Loucy (cell line): ENCODE data around the gene WBP2.

ENCODE experiments used
- H2AFZ ChIP-seq: fragments of 200-600 bp; sonication (generic); 2 replicates; pipeline ENCODE4 v1.6.0; 2016; ENCODE audit warnings: antibody characterized with exemption, mild to moderate bottlenecking, low read length, moderate library complexity
- H3F3A ChIP-seq: fragments of 200-600 bp; 2 replicates; pipeline ENCODE4 v1.6.0; 2016; ENCODE audit warnings: antibody characterized with exemption, low read depth, mild to moderate bottlenecking
- H3K27me3 ChIP-seq: fragments of 200-600 bp; sonication (generic); 2 replicates; pipeline ENCODE4 v1.6.1; 2014; ENCODE audit warnings: low read length, mild to moderate bottlenecking; ENCODE audit not compliant: insufficient read depth, poor library complexity, severe bottlenecking
- H3K36me3 ChIP-seq: fragments of 200-600 bp; sonication (generic); 2 replicates; pipeline ENCODE4 v1.6.1; 2016; ENCODE audit warnings: low read length; ENCODE audit not compliant: insufficient read depth
- H3K4me1 ChIP-seq: fragments of 200-600 bp; sonication (generic); 2 replicates; pipeline ENCODE4 v1.5.1; 2014; ENCODE audit warnings: low read length, mild to moderate bottlenecking; ENCODE audit not compliant: insufficient read depth, poor library complexity, severe bottlenecking
- H3K4me2 ChIP-seq: fragments of 200-600 bp; sonication (generic); 2 replicates; pipeline ENCODE4 v1.6.0; 2014; ENCODE audit warnings: antibody characterized with exemption, low read length, low read depth, mild to moderate bottlenecking; ENCODE audit not compliant: poor library complexity, severe bottlenecking
- H3K4me3 ChIP-seq: fragments of 200-600 bp; sonication (generic); 2 replicates; pipeline ENCODE4 v1.5.1; 2014; ENCODE audit warnings: low read length, mild to moderate bottlenecking, mixed read lengths; ENCODE audit not compliant: poor library complexity, severe bottlenecking
- H3K79me2 ChIP-seq: fragments of 200-600 bp; sonication (generic); 2 replicates; pipeline ENCODE4 v1.6.1; 2014; ENCODE audit warnings: low read length; ENCODE audit not compliant: insufficient read depth
- H3K9ac ChIP-seq: fragments of 200-600 bp; sonication (generic); 2 replicates; pipeline ENCODE4 v1.6.0; 2014; ENCODE audit warnings: mild to moderate bottlenecking, low read depth, low read length, moderate library complexity; ENCODE audit not compliant: poor library complexity, severe bottlenecking
- H3K9me2 ChIP-seq: fragments of 200-600 bp; sonication (generic); replicated peaks from 2 replicates; pipeline ENCODE4 v1.6.1; 2016; ENCODE audit warnings: low read depth, low read length, mixed read lengths
- H3K9me3 ChIP-seq: fragments of 200-600 bp; sonication (generic); 2 replicates; pipeline ENCODE4 v1.6.1; 2014; ENCODE audit warnings: mild to moderate bottlenecking, antibody characterized with exemption, low read length, low read depth; ENCODE audit not compliant: insufficient read depth
- H4K20me1 ChIP-seq: fragments of 200-600 bp; sonication (generic); 2 replicates; pipeline ENCODE4 v1.6.0; 2014; ENCODE audit warnings: antibody characterized with exemption, low read length, mild to moderate bottlenecking; ENCODE audit not compliant: insufficient read depth, poor library complexity, severe bottlenecking
- EZH2phosphoT487 ChIP-seq: fragments of 200-600 bp; IDR thresholded peaks from 2 replicates; pipeline ENCODE4 v1.6.1; 2018; ENCODE audit warnings: antibody characterized with exemption, mild to moderate bottlenecking, moderate library complexity, borderline replicate concordance
- TF ChIP-seq, protein P1 (sequence below): fragments of 200-600 bp; sonication (generic); conservative IDR thresholded peaks from 2 replicates; pipeline ENCODE4 v1.5.1; 2014; ENCODE audit warnings: mild to moderate bottlenecking, antibody characterized with exemption, low read length

WBP2 gene

DNA sequence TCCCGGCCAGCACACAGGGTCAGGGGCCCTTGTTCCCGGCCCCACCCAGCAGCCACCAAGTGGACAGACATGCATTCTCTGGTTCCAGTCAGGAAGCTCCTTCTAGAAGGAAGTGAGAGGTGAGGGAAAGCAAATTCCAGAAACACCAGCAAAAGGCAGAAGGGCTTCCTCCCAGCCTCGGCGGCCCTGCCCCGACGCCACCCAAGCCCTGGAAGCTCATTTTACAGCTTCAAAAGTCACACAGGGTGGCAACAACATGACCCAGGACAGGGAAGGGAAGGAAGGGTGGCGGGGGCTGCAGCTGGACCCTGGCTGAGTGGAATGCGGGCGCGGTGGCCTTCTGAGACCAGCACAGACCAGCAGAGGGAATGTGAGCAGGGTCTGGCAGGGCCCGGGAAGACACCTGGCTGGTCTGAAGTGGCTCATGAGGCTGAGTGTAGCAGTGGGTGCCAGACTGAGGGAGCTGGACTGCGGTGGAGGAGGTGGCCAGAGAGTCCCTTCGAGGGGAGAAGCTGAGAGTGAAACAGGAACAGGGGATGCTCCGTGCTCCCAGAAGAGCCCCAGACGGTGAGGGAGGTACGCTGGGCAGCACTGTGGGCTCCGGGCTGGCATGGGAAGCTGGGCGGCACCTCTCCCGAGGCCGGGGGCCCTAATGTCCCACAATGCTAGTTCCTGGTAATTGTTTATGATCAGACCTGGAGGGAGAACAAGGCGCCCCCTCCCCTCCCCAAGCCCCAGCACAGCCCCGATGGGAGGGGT lies 9.0 kb downstream of the WBP2 start:
- Histone ChIP-seq H3K36me3 (no peaks in the 10 kb centered on the region; the same call in 1 of the 2 replicates), H3K9me2 (no peaks in the 10 kb centered on the region), H3K4me3 (peak overlapping the region; percentile 82), H4K20me1 (peaks cover 14% of the 10 kb centered on the region), H3K9me3 (no peaks in the 10 kb centered on the region), H3F3A (no peaks in the 10 kb centered on the region), H3K4me2 (peak overlapping the region; percentile 94), H3K9ac (peak overlapping the region; percentile 98), H2AFZ (no peak overlapping the region), H3K27me3 (no peaks in the 10 kb centered on the region), H3K4me1 (peaks cover 34% of the 10 kb centered on the region), H3K79me2 (peaks cover 31% of the 10 kb centered on the region)
- TF ChIP-seq, protein P1, sequence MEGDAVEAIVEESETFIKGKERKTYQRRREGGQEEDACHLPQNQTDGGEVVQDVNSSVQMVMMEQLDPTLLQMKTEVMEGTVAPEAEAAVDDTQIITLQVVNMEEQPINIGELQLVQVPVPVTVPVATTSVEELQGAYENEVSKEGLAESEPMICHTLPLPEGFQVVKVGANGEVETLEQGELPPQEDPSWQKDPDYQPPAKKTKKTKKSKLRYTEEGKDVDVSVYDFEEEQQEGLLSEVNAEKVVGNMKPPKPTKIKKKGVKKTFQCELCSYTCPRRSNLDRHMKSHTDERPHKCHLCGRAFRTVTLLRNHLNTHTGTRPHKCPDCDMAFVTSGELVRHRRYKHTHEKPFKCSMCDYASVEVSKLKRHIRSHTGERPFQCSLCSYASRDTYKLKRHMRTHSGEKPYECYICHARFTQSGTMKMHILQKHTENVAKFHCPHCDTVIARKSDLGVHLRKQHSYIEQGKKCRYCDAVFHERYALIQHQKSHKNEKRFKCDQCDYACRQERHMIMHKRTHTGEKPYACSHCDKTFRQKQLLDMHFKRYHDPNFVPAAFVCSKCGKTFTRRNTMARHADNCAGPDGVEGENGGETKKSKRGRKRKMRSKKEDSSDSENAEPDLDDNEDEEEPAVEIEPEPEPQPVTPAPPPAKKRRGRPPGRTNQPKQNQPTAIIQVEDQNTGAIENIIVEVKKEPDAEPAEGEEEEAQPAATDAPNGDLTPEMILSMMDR: no peak
- no peak for TF ChIP-seq EZH2phosphoT487

DNA sequence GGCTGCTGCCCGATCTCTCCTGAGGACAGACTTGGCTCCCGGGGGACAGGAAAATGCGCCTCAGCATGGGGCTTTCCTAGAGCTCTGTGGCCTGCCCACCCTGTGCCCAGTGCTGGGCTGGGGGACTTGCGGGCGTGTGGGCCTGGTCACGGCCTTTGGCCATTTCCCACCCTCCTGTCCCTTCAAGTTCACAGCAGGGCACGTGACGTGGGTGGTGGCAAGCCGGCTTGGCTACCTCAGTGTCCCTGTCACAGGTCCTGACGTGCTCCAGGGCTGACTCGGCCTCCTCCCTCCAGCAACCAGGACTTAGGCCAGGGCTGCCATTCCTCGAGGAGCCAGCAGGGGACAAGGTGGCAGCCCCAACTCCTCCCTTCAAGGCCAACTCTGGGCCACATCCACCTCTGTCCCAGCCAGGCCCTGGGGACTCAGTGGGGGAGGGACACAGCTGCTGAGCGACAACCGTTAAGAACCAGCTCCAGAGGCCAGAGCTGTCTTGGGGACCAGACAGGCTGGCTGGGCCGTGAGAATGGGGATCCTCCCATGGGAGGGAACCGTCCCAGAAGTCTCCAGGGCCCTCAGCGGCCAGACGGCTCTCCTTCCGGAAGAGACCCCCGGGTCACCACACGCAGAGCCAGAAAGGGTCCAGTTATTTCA lies 9.9 kb downstream of the WBP2 start:
- Histone ChIP-seq H3K4me2 (peak overlapping the region; percentile 94), H3K9ac (peak overlapping the region; percentile 98), H3K36me3 (peaks cover 7% of the 10 kb centered on the region; the same call in 1 of the 2 replicates)

DNA sequence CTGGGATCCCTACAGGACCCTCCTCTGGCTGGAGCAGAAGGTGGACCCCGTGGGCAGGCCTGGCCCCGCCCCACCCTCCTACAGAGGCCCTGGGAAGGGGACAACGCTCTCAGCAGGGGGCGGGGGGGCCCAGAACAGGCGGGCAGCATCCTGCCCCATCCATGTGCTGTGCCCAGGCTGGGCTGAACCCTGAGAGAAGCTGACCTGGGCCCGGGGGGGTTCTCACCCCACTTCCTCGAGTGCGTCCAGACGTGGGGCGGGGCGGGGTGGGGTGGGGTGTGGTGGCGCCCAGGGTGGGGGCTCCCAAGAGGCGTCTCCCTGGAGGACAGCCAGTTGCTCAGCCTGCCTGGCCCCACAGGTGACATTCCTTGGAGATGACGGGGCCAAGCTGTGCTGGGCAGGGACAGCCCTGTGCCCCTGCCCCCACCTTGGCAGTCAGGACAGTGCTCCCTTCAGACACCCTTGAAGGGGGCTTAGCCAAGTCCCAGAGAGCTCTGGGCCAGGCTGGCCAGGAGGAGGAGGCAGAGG lies 10.5 kb downstream of the WBP2 start:
- no peaks in the 10 kb centered on the region for H3K27me3 ChIP-seq
- H3K4me1 ChIP-seq: peaks cover 34% of the 10 kb centered on the region
- TF ChIP-seq EZH2phosphoT487: no peak
- TF ChIP-seq, protein P1: no peak
- peaks cover 19% of the 10 kb centered on the region for H4K20me1 ChIP-seq
- no peak overlapping the region for H2AFZ ChIP-seq
- H3K9ac ChIP-seq: peak overlapping the region; percentile 98
- no peaks in the 10 kb centered on the region for H3K9me3 ChIP-seq
- peak overlapping the region; percentile 82 for H3K4me3 ChIP-seq
- H3F3A ChIP-seq: no peaks in the 10 kb centered on the region
- H3K79me2 ChIP-seq: peaks cover 46% of the 10 kb centered on the region
- peak overlapping the region; percentile 94 for H3K4me2 ChIP-seq
- H3K9me2 ChIP-seq: no peaks in the 10 kb centered on the region
- H3K36me3 ChIP-seq: peaks cover 9% of the 10 kb centered on the region; the same call in 1 of the 2 replicates

More for the DNA sequence above, 9.9 kb downstream of the WBP2 start:
- no peak overlapping the region for H2AFZ ChIP-seq
- H3K9me2 ChIP-seq: no peaks in the 10 kb centered on the region
- no peaks in the 10 kb centered on the region for H3K9me3 ChIP-seq
- no peak for TF ChIP-seq EZH2phosphoT487
- TF ChIP-seq, protein P1: peak; percentile 70
- H3K4me3 ChIP-seq: peak overlapping the region; percentile 82
- H3F3A ChIP-seq: no peaks in the 10 kb centered on the region
- peaks cover 40% of the 10 kb centered on the region for H3K79me2 ChIP-seq
- H4K20me1 ChIP-seq: peaks cover 19% of the 10 kb centered on the region
- no peaks in the 10 kb centered on the region for H3K27me3 ChIP-seq
- peaks cover 34% of the 10 kb centered on the region for H3K4me1 ChIP-seq
